ENCODE data around the gene CD63. TPM values are rescaled to one million over a fixed set of nuclear protein-coding genes. Genes with fewer than 3 reads are reported as not detected.

The CD63 gene
- total RNA-seq, 1 donor, result 2,280 TPM

- TF ChIP-seq CTCF (IDR thresholded peaks at IDR 0.05; ENCODE audit: insufficient read depth, low read depth, low read length), result no peak
- DNase-seq (ENCODE audit: low read depth), result no peak
- no peak overlapping the region for H3K4me3 ChIP-seq (ENCODE audit: low read depth, low read length)
These were observed 16.8 kb downstream of the CD63 start for GRCh38 chr12:55711786-55712553.

- DNase-seq (ENCODE audit: low read depth), result no peak
- no peak overlapping the region for H3K4me3 ChIP-seq (ENCODE audit: low read depth, low read length)
- no peak for TF ChIP-seq CTCF (IDR thresholded peaks at IDR 0.05; ENCODE audit: insufficient read depth, low read depth, low read length)
These were observed 20.0 kb downstream of the CD63 start for GRCh38 chr12:55708695-55709233.

GRCh38 chr12:55707841-55708694 is 20.7 kb downstream of the CD63 start, which contains the start of gene ITGA7:
TSS of gene ITGA7 (minus strand) at chr12:55707904. CDS start at chr12:55707682, 222 bp downstream.
- peak within 1 kb of the TSS; percentile 56 for H3K4me3 ChIP-seq (ENCODE audit: low read depth, low read length)
- no peak for TF ChIP-seq CTCF (IDR thresholded peaks at IDR 0.05; ENCODE audit: insufficient read depth, low read depth, low read length)
- DNase-seq (ENCODE audit: low read depth), result no peak

- DNase-seq (ENCODE audit: low read depth), result no peak
- H3K4me3 ChIP-seq (ENCODE audit: low read depth, low read length), result peak overlapping the region; percentile 56
- no peak for TF ChIP-seq CTCF (IDR thresholded peaks at IDR 0.05; ENCODE audit: insufficient read depth, low read depth, low read length)
These were observed 21.6 kb downstream of the CD63 start for GRCh38 chr12:55707219-55707671.

- no peak for TF ChIP-seq CTCF (IDR thresholded peaks at IDR 0.05; ENCODE audit: insufficient read depth, low read depth, low read length)
These were observed 22.1 kb downstream of the CD63 start for GRCh38 chr12:55706568-55707218.

GRCh38 chr12:55705782-55706402 is 22.9 kb downstream of the CD63 start:
- no peak for DNase-seq (ENCODE audit: low read depth)
- no peak overlapping the region for H3K4me3 ChIP-seq (ENCODE audit: low read depth, low read length)
- TF ChIP-seq CTCF (IDR thresholded peaks at IDR 0.05; ENCODE audit: insufficient read depth, low read depth, low read length), result peak; percentile 19

More at GRCh38 chr12:55706568-55707218, 22.1 kb downstream of the CD63 start:
- H3K4me3 ChIP-seq (ENCODE audit: low read depth, low read length), result no peak overlapping the region
- no peak for DNase-seq (ENCODE audit: low read depth)

Measured in fibroblast of villous mesenchyme (primary cell).